H7 (cell line): ENCODE data around the gene SLC24A3. TPM values are rescaled to one million over a fixed set of nuclear protein-coding genes. Genes with fewer than 3 reads are reported as not detected.
A peak's percentile ranks its signal among the peaks of the same experiment; 100 is the strongest.

Source experiments
- DNase-seq: peaks from one replicate; pipeline ENCODE4 v3.0.0; 2012
- H3K27me3 ChIP-seq: 2 replicates; pipeline ENCODE4 v1.6.0; 2011; ENCODE audit warnings: mild to moderate bottlenecking, low read length; ENCODE audit not compliant: control insufficient read depth, insufficient read depth
- H3K36me3 ChIP-seq: replicated peaks from 2 replicates; pipeline ENCODE4 v1.5.1; 2011; ENCODE audit warnings: low read length; ENCODE audit not compliant: control insufficient read depth, insufficient read depth
- H3K4me3 ChIP-seq: 2 replicates; pipeline ENCODE4 v1.5.1; 2011; ENCODE audit warnings: low read depth, mild to moderate bottlenecking, control low read depth, low read length, moderate library complexity; ENCODE audit not compliant: insufficient read depth
- total RNA-seq: library from RNA; depleted of rRNA; stranded (reverse); fragments of >200 nt; shearing (Covaris generic); gene quantifications from 2 replicates; pipeline ENCODE4 v1.2.3, GENCODE V29; 2014

Gene SLC24A3
- total RNA-seq, 1 experiment from 2014 or later: 0.48 TPM

DNA sequence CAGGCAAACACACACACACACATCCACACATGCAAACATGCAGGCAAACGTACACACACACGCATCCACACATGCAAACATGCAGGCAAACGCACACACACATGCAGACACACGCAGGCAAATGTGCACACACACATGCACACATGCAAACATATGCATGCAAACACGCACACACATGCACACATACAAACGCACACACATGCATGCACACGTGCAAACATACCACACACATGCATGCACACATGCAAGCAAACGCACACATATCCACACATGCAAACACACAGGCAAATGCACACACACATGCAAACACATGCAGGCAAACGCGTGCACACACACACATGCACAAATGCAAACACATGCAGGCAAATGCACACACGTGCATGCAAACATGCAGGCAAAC is 498.7 kb downstream of the SLC24A3 start:
- Histone ChIP-seq H3K36me3 (no peaks in the 10 kb centered on the region), H3K27me3 (no peaks in the 10 kb centered on the region), H3K4me3 (no peak overlapping the region)
- no peak for DNase-seq

DNA sequence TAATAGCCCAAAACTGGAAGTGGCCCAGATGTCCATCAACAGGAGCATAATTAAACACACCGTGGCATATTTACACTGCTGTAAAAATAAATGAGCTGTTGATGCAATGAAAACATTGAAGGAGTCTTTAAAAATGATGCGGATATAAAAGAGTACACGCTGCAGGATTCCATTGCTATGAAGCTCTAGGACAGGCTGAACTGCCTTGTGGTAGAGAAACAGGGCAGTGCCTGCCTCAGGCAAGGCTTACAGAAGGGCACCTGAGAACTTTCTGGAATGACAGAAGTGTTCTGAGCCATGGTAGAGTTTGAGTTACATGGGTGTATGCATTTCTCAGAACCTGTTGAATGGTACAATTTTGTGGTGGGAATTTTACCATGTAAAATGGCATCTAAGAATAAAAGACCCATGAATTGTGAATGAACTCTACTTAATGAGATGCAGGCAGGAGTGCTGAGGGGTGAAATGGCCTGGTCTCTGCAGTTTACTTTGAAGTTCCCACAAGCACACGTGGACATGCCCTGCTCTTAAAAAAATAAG is 500.3 kb downstream of the SLC24A3 start:
- Histone ChIP-seq H3K4me3 (no peak overlapping the region), H3K36me3 (no peaks in the 10 kb centered on the region), H3K27me3 (no peaks in the 10 kb centered on the region)

DNA sequence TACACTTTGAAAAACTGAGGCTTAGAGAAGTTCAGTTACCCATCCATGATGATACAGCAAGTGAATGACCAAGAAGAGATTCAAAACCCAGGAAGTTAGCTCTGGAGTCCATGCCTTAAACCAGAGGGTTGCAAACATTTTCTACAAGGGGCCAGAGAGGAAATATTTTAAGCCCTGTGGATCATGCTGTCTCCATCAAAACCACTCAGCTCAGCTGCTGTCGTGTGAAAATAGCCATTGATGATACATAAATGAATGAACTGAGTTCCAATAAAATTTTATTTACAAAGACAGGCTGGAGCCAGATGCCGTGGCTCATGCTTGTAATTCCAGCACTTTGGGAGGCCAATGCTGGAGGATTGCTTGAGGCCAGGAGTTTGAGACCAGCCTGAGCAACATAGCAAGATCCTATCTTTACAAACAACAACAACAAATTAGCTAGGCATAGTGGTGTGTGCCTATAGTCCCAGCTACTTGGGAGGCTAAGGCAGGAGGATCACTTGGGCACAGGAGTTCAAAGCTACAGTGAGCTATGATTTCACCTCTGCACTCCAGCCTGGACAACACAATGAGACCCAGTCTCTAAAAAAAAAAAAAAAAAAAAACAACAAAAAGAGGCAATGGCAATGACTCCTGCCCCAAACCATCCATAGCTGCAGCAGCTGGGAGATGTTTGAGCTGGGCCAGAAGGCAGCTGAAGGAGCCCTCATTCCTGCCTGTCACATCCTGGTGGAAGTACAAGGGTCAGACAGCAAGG is 501.6 kb downstream of the SLC24A3 start:
- Histone ChIP-seq H3K4me3 (no peak overlapping the region), H3K36me3 (no peaks in the 10 kb centered on the region), H3K27me3 (no peaks in the 10 kb centered on the region)
- DNase-seq: no peak

More for the DNA sequence above, 500.3 kb downstream of the SLC24A3 start:
- DNase-seq: no peak

DNA sequence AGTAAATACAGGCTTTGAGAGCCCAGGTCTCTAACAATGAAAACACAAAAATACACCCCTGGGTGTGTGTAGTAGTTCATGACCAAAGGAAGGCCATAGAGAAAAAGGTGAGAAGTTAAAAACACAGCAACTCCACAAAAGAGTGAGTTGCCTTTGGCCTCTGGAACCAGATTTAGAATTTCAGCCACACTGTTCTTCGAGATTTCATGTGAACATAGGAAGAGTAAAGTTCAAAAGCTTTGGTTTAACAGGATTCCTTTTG is 502.1 kb downstream of the SLC24A3 start:
- Histone ChIP-seq H3K36me3 (no peaks in the 10 kb centered on the region), H3K4me3 (no peak overlapping the region), H3K27me3 (no peaks in the 10 kb centered on the region)
- no peak for DNase-seq

DNA sequence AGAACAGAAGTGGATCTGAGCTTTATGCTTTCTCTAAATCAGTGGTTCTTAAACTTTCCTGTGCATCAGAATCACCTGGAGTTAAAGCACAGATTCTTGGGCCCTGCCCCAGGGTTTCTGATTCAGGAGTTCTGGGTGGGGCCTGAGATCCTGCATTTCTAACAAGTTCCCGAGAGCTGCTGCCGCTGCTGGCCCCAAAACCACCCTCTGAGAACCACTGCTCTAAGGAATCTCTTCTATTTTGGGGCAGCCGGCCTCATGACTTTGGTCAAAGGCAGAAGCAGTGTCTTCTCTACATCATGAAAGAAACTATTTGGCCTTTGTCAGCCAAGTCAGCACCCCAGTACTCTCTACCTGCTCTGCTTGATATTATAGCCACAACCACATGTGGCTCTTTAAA is 503.5 kb downstream of the SLC24A3 start:
- H3K27me3 ChIP-seq: no peaks in the 10 kb centered on the region
- no peak overlapping the region for H3K4me3 ChIP-seq
- H3K36me3 ChIP-seq: no peaks in the 10 kb centered on the region
- no peak for DNase-seq

DNA sequence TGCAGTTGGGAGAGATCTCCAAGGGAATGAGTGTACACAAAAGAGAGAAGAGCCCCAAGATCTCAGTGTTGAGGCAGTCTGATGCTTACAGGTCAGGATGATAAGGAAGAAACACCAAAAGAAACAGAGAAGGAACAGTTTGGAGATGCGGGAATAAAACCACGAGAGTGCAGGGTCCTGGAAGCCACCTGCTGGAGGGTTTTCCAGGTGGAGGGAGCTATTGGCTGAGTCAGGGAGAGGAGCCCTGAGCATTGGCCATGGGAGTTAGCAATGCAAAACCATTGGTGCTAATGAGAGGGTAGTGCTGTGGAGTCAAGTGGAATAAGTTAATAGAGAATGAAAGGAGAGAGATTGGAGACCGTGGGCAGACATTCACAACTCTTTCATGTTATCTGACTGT is 506.4 kb downstream of the SLC24A3 start:
- DNase-seq: no peak
- Histone ChIP-seq H3K36me3 (no peaks in the 10 kb centered on the region), H3K4me3 (no peak overlapping the region), H3K27me3 (no peaks in the 10 kb centered on the region)

DNA sequence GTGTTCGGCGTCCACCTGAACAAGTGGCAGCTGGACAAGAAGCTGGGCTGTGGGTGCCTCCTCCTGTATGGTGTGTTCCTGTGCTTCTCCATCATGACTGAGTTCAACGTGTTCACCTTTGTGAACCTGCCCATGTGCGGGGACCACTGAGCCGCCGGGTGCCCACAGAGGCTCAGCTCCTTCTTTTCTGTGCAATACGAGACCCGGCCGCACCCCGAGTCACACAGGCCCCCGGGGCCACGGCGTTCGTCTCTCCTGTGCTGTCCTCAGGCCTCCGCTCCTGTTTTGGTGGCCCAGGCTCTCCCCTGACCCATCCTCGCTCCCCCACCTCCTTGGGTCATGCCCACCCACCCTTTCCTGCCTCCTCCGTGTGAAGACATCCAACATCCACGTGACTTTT is 508.5 kb downstream of the SLC24A3 start:
- Histone ChIP-seq H3K27me3 (no peaks in the 10 kb centered on the region), H3K4me3 (no peak overlapping the region), H3K36me3 (no peaks in the 10 kb centered on the region)
- peak; percentile 17 for DNase-seq

DNA sequence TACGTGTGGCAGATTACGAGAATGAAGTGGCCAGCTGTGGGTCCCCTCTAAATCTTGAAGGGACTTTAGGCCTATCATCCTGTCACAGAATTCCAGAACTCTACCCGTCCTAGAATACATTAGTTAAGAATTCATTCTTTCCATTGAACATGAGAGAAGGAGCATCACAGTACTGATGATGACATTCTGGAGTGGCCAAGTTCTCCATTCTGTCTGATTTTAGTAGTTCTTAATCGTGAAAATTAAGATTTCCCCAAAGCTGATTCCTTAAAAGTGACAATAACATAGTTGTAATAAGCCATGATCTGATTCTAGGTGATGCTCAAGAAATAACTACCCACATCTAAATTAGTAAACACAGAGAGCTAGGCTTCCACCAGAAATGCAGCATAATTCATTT is 510.6 kb downstream of the SLC24A3 start:
- Histone ChIP-seq H3K36me3 (no peaks in the 10 kb centered on the region), H3K27me3 (no peaks in the 10 kb centered on the region), H3K4me3 (no peak overlapping the region)
- DNase-seq: no peak

DNA sequence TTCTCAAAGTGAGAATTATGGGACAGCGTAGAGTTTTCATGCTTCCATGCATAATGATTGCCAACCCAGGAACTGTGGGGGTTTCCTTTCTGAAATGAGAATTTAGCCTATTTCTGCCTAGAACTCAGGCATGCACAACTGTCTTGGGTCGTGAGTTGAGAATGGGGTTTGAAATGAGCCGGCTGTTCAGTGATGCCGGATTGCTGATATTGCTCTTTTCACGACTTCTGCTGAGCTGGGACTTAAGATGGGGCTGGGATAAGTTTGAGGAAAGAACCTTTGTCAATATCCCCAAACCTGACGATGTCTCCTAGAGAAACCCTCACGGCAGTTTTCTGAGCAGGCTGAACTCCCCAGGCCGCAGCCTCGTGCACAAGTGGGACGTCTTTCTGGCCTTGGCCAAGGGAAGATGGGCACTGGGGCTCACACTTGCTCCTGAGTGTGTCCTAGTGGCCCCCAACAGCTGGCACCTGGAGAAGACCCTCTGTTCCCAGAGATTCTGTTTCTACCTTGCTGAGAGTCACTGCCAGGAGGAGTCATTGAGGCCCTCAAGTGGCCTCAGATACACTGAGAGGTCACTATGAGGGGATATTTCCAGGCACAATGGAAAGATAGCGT is 511.5 kb downstream of the SLC24A3 start:
- no peaks in the 10 kb centered on the region for H3K27me3 ChIP-seq
- H3K36me3 ChIP-seq: no peaks in the 10 kb centered on the region
- no peak for DNase-seq
- no peak overlapping the region for H3K4me3 ChIP-seq

DNA sequence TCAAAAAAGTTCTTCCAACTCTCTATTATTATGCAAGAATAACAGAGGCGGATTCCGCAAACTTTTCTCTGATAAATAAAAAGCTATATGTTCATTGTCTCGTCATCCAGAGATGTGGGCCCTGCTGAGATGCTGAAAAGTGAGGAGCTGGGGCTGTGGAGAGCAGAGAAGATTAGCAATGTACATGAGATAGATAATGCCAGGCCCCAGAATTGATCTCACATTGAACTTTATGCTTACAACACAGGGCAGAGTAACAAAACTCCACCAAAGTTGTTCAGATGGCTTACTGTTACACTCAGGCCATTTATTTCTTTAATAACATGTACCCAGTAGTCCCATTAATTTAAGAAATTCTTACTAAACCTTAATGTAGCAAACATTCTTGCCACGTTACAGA is 512.9 kb downstream of the SLC24A3 start:
- no peaks in the 10 kb centered on the region for H3K36me3 ChIP-seq
- H3K27me3 ChIP-seq: no peaks in the 10 kb centered on the region
- H3K4me3 ChIP-seq: no peak overlapping the region
- DNase-seq: no peak

DNA sequence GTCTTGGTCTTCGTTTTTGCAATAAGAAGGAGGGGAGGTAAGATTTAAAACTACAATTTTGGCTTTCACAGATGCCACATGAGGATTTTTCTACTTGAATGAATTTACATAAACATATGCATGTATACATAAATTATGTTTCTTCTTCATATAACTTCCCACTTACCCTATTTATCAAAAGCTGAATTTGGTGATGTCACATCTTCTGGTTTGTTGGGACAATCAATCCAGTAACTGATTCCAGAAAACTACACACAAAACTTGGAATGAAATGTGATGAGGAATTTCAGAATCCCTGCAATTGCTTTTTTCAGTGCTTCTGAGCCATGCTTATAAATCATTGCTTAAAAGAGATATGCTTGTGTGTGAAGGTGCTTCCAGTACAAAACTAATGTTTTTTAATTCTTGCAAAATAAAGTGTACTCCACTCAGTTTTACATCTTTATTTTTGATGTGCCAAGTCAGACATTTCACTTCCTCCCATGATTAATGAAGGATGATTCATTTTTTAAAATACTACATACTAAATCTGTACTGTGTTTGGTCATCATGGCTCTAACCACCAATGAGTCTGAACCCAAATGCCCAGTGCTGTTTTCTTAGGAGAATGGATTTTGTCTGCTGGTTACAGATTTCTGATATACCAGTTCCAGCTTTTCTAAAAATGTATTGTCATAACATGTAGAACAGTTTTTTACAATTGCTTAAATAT is 513.5 kb downstream of the SLC24A3 start:
- no peak for DNase-seq

DNA sequence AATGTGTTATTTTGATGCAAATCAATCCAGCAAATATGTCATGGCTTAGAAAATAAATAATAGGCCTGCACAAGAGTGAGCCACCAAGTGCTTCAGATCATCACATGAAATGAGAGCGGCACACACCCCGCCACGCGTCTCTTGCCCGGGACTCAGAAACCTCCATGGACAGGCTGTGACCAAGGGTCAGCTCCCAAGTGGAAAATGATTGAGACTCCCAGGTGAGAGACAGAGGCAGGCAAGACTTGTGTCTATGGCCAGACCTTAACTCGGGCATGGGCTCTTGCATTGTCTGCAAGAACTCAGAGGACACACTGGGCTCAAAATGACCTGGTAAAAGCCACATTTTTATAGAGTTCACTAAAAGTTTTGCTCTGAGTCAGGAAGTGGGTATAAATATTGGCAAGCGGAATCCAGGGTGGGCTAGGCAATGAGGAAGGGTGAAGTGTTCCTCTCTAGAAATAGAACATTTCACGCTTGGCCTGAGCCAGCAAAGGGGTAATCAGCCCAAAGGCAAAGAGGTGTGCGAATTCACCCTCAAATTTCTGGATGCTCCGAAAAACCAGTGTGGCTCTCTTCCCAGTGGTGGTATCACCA is 514.9 kb downstream of the SLC24A3 start:
- no peaks in the 10 kb centered on the region for H3K36me3 ChIP-seq
- H3K27me3 ChIP-seq: no peaks in the 10 kb centered on the region
- DNase-seq: no peak
- H3K4me3 ChIP-seq: no peak overlapping the region

More for the DNA sequence above, 513.5 kb downstream of the SLC24A3 start:
- Histone ChIP-seq H3K36me3 (no peaks in the 10 kb centered on the region), H3K4me3 (no peak overlapping the region), H3K27me3 (no peaks in the 10 kb centered on the region)

DNA sequence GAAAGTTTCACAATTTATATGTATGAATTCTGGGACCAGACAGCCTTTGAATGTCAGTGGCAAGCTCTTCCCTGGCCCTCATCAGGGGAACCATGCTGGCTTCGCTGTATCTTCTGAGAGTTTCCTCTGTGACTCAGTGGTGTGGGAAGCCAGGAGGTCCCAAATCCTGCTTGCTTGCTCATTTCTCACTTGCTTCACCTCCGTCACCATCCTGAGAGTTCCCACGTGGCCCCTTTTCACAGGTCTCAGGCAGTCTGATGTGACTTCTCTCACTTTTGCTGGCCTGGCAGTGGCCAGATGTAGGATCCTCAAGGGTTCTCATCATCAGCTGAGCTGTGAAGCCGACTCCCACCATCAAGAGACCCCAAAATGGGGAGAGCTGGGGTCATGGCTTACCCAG is 517.2 kb downstream of the SLC24A3 start:
- Histone ChIP-seq H3K4me3 (no peak overlapping the region), H3K27me3 (no peaks in the 10 kb centered on the region), H3K36me3 (no peaks in the 10 kb centered on the region)
- no peak for DNase-seq

DNA sequence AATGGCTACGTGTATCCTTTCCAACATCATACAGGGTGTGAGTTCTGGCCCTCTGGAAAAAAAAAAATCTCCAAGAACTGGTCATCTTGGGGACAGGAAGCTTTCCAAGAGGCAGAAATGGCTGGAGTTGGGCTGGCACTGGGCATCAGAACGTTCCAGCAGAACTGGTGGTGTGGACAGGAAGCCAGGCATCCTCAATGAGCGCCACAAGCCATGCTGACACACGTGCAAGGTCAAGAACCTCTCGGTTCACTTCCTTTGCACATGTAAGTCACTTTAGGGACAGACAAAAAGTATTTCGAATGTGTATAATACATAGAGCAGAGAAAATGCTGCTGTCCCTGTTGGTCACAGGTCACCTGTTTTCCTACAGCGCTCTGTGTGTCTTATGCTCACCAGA is 518.3 kb downstream of the SLC24A3 start:
- H3K27me3 ChIP-seq: no peaks in the 10 kb centered on the region

DNA sequence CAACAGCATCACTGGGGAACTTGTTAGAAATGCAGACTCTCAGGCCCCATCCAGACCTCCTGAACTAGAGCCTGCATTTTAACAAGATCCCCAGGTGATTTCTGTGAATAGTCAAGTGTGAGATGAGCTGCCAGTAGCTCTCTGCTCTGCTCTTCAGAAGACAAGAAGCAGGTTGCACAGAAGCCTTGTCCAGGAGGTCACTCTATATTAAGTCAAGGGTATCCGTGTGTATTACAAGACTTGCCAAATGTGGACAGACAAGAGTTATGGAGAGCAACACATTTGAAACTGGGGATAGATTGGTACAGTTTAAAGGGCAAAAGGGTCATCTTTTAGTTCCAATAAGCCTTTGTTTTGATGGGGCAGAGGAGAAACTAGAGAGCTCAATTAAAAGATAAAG is 522.4 kb downstream of the SLC24A3 start:
- no peak overlapping the region for H3K4me3 ChIP-seq
- H3K27me3 ChIP-seq: no peaks in the 10 kb centered on the region
- DNase-seq: no peak
- H3K36me3 ChIP-seq: no peaks in the 10 kb centered on the region

More for the DNA sequence above, 518.3 kb downstream of the SLC24A3 start:
- Histone ChIP-seq H3K4me3 (no peak overlapping the region), H3K36me3 (no peaks in the 10 kb centered on the region)
- no peak for DNase-seq
